Muscle layer of colon (tissue), 2 donors: ENCODE measurements around the gene SEMA5A.
"Not testable (repeated sequence)": the region's sequence is repeated elsewhere in the genome, so short reads cannot be mapped to it uniquely, and the experiment has no call there.

Experiments
- H3K27ac ChIP-seq: one replicate; pipeline ENCODE4 v1.7.0; 2013; ENCODE audit warnings: low read depth, mild to moderate bottlenecking, low read length, moderate library complexity
- H3K27me3 ChIP-seq, 2 donors: one replicate each; pipeline ENCODE4 v1.7.0; 2013; ENCODE audit warnings: low read length in 2 of 2, mild to moderate bottlenecking in 2 of 2; ENCODE audit not compliant: insufficient read depth in 2 of 2, control insufficient read depth in 1 of 2
- H3K36me3 ChIP-seq: one replicate; pipeline ENCODE4 v1.7.0; 2013; ENCODE audit warnings: mild to moderate bottlenecking, low read length; ENCODE audit not compliant: insufficient read depth
- H3K4me1 ChIP-seq: one replicate; pipeline ENCODE4 v1.7.0; 2013; ENCODE audit warnings: mild to moderate bottlenecking, low read length; ENCODE audit not compliant: insufficient read depth
- H3K4me3 ChIP-seq, 2 donors: one replicate each; pipeline ENCODE4 v1.7.0; 2013; ENCODE audit warnings: low read length in 2 of 2, low read depth in 1 of 2, mild to moderate bottlenecking in 1 of 2, moderate library complexity in 1 of 2
- H3K9ac ChIP-seq: one replicate; pipeline ENCODE4 v1.7.0; 2013; ENCODE audit warnings: low read length
- H3K9me3 ChIP-seq: one replicate; pipeline ENCODE4 v1.7.0; 2013; ENCODE audit warnings: mild to moderate bottlenecking, low read length
- donor health status: abdominal sarcoma.
- donor health status: Adenocarcinoma of cecum.

SEMA5A gene

DNA sequence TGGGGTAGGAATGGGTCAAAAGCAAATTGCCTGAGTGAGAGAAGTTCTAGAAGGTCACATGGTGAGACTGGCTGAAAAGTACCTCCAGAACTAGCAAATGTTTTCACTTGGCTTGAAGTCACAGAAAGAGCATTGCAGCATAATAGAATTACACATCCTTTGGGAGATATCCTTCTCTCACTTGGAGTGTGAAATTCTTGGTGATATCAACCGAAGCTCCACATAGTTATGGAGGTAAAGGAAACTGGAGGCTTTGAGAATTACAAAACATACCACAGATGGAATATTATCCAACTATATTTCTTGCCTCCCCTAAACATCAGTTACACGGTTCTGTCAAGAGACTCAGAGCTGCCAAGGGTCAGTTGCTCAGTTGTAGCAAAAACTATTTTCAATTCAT, 182.4 kb downstream of the SEMA5A start:
- H3K4me3 ChIP-seq, result no peak overlapping the region
- no peak overlapping the region for H3K9ac ChIP-seq
- no peaks in the 10 kb centered on the region for H3K36me3 ChIP-seq
- no peaks in the 10 kb centered on the region for H3K9me3 ChIP-seq
- H3K27me3 ChIP-seq, result no peaks in the 10 kb centered on the region
- no peaks in the 10 kb centered on the region for H3K4me1 ChIP-seq
- H3K27ac ChIP-seq, result no peak overlapping the region

- no peak overlapping the region for H3K9ac ChIP-seq
- H3K27ac ChIP-seq, result no peak overlapping the region
- no peaks in the 10 kb centered on the region for H3K27me3 ChIP-seq
- no peaks in the 10 kb centered on the region for H3K9me3 ChIP-seq
- H3K4me3 ChIP-seq, result no peak overlapping the region
- no peaks in the 10 kb centered on the region for H3K36me3 ChIP-seq
- H3K4me1 ChIP-seq, result no peaks in the 10 kb centered on the region
These were observed 182.8 kb downstream of the SEMA5A start for GRCh38 chr5:9363026-9363425.

DNA sequence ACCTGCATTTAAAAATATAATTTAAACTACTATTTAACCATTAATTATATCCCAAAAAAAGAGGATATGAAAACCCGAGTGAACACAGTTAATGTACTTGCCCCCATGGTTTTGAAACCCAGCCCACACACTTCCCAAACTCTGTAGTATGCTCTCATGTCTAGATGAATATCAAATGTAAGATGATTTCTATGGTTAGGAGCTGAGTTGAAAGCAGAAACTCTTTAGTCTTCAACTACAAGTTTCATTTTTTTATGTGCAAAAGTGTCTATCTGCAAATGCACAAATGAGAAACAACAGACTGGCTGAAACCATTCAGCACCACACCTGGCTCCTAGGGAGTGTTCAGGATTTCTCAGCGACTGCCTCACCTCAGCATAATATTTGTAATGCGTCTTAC, 183.3 kb downstream of the SEMA5A start:
- Histone ChIP-seq H3K9me3 (no peaks in the 10 kb centered on the region), H3K36me3 (no peaks in the 10 kb centered on the region), H3K27me3 (no peaks in the 10 kb centered on the region), H3K4me3 (no peak overlapping the region), H3K27ac (no peak overlapping the region), H3K9ac (no peak overlapping the region), H3K4me1 (no peaks in the 10 kb centered on the region)

- Histone ChIP-seq H3K9ac (no peak overlapping the region), H3K27me3 (no peaks in the 10 kb centered on the region), H3K36me3 (no peaks in the 10 kb centered on the region), H3K9me3 (no peaks in the 10 kb centered on the region), H3K4me3 (no peak overlapping the region), H3K4me1 (peaks cover 2% of the 10 kb centered on the region), H3K27ac (no peak overlapping the region)
These were observed 184.0 kb downstream of the SEMA5A start for GRCh38 chr5:9361835-9362234.

DNA sequence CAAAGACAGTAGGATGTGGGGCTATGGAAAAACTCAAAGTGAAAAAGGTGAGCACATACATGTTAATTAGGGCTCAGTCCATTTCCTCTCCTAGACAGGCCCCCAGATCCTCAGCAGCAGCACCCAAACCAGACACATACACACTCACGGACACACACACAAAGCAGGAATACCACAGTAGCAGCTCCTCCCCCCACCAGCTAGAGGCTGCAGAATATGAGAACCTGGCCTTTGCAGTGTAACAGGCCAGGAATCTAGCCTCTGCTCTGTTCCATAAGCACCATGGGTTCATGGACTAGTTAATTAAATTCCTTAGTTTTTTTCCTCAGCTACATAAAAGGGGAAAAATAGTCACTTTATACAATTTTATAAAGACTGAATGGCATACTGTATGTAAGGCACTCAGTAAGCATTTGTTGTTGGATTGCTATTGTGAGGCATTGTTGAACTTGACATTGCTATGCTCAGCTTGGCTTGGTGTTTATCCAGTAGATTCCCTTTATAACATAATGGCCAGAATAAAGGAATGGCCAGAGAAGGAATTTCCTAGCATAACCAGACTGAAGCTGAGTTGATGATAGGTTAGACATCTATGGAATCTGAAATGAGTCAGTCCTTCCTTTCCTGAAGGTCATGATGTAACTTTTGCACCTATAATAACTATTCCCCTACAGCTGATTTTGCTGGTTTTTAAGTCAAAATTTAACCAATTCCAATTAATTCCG, 186.8 kb downstream of the SEMA5A start:
- peaks cover 9% of the 10 kb centered on the region for H3K4me1 ChIP-seq
- no peaks in the 10 kb centered on the region for H3K27me3 ChIP-seq
- H3K9ac ChIP-seq, result no peak overlapping the region
- no peak overlapping the region for H3K27ac ChIP-seq
- H3K4me3 ChIP-seq, result no peak overlapping the region
- H3K9me3 ChIP-seq, result no peaks in the 10 kb centered on the region
- H3K36me3 ChIP-seq, result no peaks in the 10 kb centered on the region

DNA sequence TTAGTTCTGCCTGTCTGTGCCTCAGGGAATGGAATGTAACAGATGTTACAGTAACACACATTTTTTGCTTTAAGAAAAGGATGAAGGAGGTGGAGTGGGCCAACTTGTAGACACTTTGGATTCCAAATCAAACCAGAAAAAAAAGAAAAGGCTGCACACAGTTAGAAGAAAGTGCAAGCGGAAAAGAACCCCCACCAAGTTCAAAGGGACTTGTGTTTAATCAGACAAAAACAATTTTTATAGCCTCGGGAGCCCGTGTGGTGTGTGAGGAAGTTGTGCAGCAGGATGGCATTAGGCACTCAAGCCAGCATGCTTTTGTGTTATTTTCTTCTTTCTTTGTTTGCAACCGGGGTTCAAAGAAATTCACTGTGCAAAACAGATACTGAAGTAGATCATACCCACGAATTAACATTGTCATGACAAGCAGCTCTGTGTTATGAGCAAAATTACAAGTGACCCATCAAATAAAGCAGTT, 189.5 kb downstream of the SEMA5A start:
- no peak overlapping the region for H3K27ac ChIP-seq
- no peaks in the 10 kb centered on the region for H3K27me3 ChIP-seq
- H3K4me3 ChIP-seq, result no peak overlapping the region
- no peaks in the 10 kb centered on the region for H3K9me3 ChIP-seq
- H3K9ac ChIP-seq, result no peak overlapping the region
- no peaks in the 10 kb centered on the region for H3K36me3 ChIP-seq
- peaks cover 9% of the 10 kb centered on the region for H3K4me1 ChIP-seq

DNA sequence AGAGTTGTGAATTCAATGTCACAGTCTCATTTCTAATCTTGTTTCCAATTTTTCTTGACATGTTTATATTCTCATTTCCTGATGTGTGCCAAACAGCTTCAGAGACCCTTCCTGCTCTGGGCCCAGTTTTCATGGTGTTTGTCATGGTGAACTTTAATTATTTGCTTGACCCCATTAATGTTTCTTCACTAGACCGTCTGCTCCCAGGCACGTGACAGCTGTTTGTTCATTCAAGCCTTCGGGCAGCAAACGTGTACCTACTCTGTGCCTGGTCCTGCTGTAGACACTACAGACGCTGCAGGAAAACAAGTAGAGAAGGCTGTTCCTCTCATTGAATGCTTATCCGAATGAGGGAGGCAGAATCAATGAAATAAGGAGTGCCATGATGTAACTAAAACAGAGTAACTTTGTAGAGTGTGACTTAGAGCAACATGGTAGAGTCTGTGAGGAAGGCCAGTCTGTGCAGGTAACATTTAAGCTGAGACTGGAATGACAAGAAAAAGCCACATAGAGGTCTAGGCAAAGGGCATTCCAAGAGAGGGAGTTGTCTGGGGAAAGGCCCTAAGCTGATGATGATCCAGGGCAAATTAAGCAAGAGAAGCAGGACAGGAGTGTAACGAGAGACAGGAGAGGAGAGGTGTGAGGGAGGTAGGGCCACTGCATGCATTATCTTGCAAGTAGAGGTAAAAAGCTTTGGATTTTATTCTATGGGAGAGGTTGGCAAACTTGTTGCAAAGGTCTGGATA, 191.4 kb downstream of the SEMA5A start:
- Histone ChIP-seq H3K9me3 (no peaks in the 10 kb centered on the region), H3K27me3 (no peaks in the 10 kb centered on the region), H3K4me1 (peaks cover 15% of the 10 kb centered on the region), H3K36me3 (no peaks in the 10 kb centered on the region), H3K27ac (no peak overlapping the region), H3K9ac (no peak overlapping the region), H3K4me3 (no peak overlapping the region)

DNA sequence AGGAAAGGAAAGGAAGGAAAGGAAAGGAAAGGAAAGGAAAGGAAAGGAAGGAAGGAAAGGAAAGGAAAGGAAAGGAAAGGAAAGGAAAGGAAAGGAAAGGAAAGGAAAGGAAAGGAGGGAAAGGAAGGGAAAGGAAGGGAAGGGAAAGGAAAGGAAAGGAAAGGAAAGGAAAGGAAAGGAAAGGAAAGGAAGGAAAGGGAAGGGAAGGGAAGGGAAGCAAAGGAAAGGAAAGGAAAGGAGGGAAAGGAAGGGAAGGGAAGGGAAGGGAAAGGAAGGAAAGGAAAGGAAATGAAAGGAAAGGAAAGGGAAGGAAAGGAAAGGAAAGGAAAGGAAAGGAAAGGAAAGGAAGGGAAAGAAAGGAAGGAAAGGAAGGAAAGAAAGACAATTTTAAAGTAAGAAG, 192.8 kb downstream of the SEMA5A start:
- H3K36me3 ChIP-seq, H3K27me3 ChIP-seq, H3K9ac ChIP-seq, H3K27ac ChIP-seq, H3K4me3 ChIP-seq, H3K9me3 ChIP-seq: not testable (repeated sequence)
- H3K4me1 ChIP-seq, result peaks cover 15% of the 10 kb centered on the region

DNA sequence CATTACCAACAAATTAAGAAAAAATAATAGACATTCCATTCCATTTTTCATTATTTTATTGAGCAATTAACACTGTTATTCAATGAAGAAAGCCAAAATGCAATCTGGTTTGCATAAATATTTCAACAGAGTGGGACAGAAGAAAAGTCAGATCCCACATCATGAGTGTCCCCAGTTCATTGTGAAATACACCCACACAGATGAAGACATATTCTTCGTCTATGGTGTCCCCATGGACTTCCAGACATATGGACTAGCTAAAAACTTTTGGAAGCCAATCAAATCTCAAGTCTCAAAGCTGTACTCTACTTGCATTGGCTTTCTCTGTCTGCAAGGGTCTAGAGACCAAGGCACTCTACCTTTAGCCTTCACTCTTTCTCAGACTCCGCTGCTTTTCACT, 194.3 kb downstream of the SEMA5A start:
- Histone ChIP-seq H3K27ac (no peak overlapping the region), H3K27me3 (no peaks in the 10 kb centered on the region), H3K4me1 (peaks cover 10% of the 10 kb centered on the region), H3K36me3 (no peaks in the 10 kb centered on the region), H3K9ac (no peak overlapping the region), H3K9me3 (no peaks in the 10 kb centered on the region), H3K4me3 (no peak overlapping the region)

DNA sequence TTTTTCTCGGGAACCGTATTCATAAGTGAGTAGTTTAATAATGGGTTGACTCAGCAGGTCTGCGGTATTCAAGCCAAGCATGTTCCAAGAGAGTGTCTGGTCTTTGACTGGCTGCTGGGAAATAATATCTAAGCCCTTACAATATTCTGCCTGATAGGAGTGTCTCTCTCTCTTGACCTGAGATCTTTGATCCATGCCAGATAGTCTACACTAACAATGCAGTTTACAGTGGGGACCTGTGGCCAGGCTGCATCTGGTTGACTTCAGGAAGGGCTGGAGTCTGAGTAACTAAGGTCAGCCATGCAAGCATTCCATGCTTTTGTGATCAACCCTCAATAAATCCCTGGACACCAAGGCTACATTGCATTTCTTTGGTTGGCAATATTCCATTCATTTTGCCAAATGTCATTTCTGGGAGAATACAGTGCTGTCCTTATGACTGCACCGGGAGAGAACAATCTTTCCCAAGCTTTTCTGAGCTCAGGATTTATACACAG, 195.5 kb downstream of the SEMA5A start:
- Histone ChIP-seq H3K27me3 (no peaks in the 10 kb centered on the region), H3K9ac (no peak overlapping the region), H3K27ac (no peak overlapping the region)

DNA sequence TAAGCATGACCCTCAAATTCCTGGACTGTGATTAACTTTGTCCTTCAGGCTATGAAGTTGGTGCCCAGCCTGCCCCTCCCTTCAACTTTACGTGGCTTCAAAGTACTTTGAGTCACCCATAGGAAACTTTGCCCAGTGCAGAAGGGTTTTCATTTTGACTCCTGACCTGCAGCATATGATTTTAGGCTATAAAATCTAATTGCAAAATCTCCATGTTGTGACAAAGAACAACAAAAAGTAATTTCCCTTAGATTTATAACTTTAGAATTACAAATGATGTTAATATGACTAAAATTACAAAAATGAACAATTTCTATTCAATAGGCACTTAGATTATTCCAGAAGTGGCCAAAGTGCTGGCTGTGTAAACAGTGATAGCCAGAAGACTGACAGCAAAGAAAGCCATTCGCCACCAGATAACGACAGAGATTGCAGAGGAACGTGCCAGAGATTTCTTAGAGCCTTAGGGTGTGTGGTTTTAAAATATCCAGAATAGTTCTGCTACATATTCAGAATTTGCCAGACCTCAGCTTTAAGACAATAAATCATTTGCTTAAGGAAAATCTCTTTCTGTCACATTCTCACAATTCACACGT, 197.4 kb downstream of the SEMA5A start:
- no peaks in the 10 kb centered on the region for H3K9me3 ChIP-seq
- H3K9ac ChIP-seq, result no peak overlapping the region
- H3K27me3 ChIP-seq, result no peaks in the 10 kb centered on the region
- H3K4me3 ChIP-seq, result no peak overlapping the region
- no peak overlapping the region for H3K27ac ChIP-seq
- H3K4me1 ChIP-seq, result peaks cover 6% of the 10 kb centered on the region
- no peaks in the 10 kb centered on the region for H3K36me3 ChIP-seq

More for the DNA sequence above, 195.5 kb downstream of the SEMA5A start:
- H3K36me3 ChIP-seq, result no peaks in the 10 kb centered on the region
- H3K4me1 ChIP-seq, result peaks cover 6% of the 10 kb centered on the region
- no peaks in the 10 kb centered on the region for H3K9me3 ChIP-seq
- H3K4me3 ChIP-seq, result no peak overlapping the region
